Peyer's patch (tissue), 4 donors: ENCODE measurements around the gene GPR158.

Experiments
- POLR2A ChIP-seq, 2 donors: fragments of 450-650 bp; IDR thresholded peaks; one replicate each; pipeline ENCODE4 v1.5.1; 2017; ENCODE audit warnings: antibody characterized with exemption in 2 of 2, mild to moderate bottlenecking in 2 of 2, moderate library complexity in 2 of 2
- TF ChIP-seq, protein P1 (sequence below), 6 experiments: fragments of 450-650 bp in 4 of 6; fragments of 200-600 bp in 2 of 6; sonication (generic) in 1 of 6; IDR thresholded peaks; one replicate each; pipeline ENCODE4 v1.5.1; 2017 to 2019; ENCODE audit warnings: antibody characterized with exemption in 6 of 6, mild to moderate bottlenecking in 3 of 6, moderate library complexity in 1 of 6

DNA sequence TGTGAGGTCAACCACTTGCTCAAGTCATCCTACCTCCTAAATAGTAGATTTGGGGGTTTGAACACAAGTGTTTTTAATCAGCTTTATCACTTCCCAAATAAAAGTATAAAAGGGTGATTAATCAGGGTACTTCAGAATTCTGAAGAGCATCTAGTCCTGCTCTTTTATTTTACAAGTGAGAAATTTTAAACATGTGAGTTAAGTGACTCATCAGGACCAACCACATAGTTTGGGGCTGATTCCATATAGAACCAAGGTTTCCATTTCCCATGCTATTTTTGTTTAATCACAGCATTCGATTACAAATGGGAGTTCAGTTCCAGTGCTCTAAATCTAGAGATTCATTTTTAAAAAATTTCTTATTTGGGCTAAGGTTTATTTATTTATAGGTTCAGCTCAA is 113.4 kb downstream of the GPR158 start:
- TF ChIP-seq, protein P1, sequence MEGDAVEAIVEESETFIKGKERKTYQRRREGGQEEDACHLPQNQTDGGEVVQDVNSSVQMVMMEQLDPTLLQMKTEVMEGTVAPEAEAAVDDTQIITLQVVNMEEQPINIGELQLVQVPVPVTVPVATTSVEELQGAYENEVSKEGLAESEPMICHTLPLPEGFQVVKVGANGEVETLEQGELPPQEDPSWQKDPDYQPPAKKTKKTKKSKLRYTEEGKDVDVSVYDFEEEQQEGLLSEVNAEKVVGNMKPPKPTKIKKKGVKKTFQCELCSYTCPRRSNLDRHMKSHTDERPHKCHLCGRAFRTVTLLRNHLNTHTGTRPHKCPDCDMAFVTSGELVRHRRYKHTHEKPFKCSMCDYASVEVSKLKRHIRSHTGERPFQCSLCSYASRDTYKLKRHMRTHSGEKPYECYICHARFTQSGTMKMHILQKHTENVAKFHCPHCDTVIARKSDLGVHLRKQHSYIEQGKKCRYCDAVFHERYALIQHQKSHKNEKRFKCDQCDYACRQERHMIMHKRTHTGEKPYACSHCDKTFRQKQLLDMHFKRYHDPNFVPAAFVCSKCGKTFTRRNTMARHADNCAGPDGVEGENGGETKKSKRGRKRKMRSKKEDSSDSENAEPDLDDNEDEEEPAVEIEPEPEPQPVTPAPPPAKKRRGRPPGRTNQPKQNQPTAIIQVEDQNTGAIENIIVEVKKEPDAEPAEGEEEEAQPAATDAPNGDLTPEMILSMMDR (IDR thresholded peaks at IDR 0.05): no peak
- no peak for TF ChIP-seq POLR2A (IDR thresholded peaks at IDR 0.05)
